K562 (cell line): ENCODE data around the gene RGS4. TPM values are rescaled to one million over a fixed set of nuclear protein-coding genes. Genes with fewer than 3 reads are reported as not detected.

Experiments used
- ATAC-seq: fragments of 200-7000 bp; cut with Tn5 transposase; 3 replicates; pipeline ENCODE4 v1.9.1; 2020; ENCODE audit warnings: moderate library complexity
- BruUV-seq: library from RNA; stranded (reverse); fragments of 400-500 nt; replicated peaks from 2 replicates; lab custom pipeline; 2021; lab: Mats Ljungman, UMichigan
- CTCF ChIA-PET: fragments of 300-600 bp; formaldehyde crosslinking; extraction: SDS; loops from one replicate; lab custom pipeline; 2021; ENCODE audit warnings: low intra/inter-chr PET ratio; lab: Yijun Ruan, JAX
- POLR2A ChIA-PET: fragments of 300-600, 350-650 bp; sonication (Branson Sonifier 250); formaldehyde crosslinking; extraction: SDS; loops from one replicate; lab custom pipeline; 2021; ENCODE audit warnings: antibody characterized with exemption, inconsistent platforms; lab: Yijun Ruan, JAX
- DNase-seq, 4 experiments: peaks; one replicate each; pipeline versions ENCODE4 v3.0.0 to v3.0.0-alpha.2; 2011 to 2018; ENCODE audit warnings: low spot score in 3 of 4, mixed read lengths in 3 of 4; ENCODE audit errors: extremely low read depth in 1 of 4
- FAIRE-seq: peaks from 2 replicates; lab custom pipeline; 2011; peaks lifted over from hg19 to GRCh38; lab: Jason Lieb, UNC
- H2AFZ ChIP-seq: 2 replicates; pipeline ENCODE4 v1.6.0; 2011; ENCODE audit warnings: low read depth, low read length, control low read depth, inconsistent platforms
- H3K27ac ChIP-seq: fragments of 200-600 bp; 3 replicates; pipeline ENCODE4 v1.8.0; 2011; ENCODE audit warnings: low read depth, mild to moderate bottlenecking, control low read depth, inconsistent platforms, low read length, moderate library complexity, mixed read lengths; ENCODE audit errors: extremely low read depth
- H3K27me3 ChIP-seq, 2 experiments: fragments of 300-600 bp in 1 of 2; 2 replicates in 1 of 2; 3 replicates in 1 of 2; pipeline versions ENCODE4 v1.6.0 to v1.8.0; 2011; ENCODE audit warnings: inconsistent platforms in 2 of 2, low read length in 2 of 2, mild to moderate bottlenecking in 1 of 2, mixed read lengths in 1 of 2, moderate library complexity in 1 of 2; ENCODE audit not compliant: control insufficient read depth in 2 of 2, insufficient read depth in 2 of 2
- H3K36me3 ChIP-seq: fragments of 300-600 bp; 3 replicates; pipeline ENCODE4 v1.8.0; 2011; ENCODE audit warnings: mild to moderate bottlenecking, low read length, inconsistent platforms; ENCODE audit not compliant: control insufficient read depth, insufficient read depth
- H3K4me1 ChIP-seq, 2 experiments: fragments of 200-600 bp in 1 of 2; replicated peaks in 1 of 2; 2 replicates in 1 of 2; 3 replicates in 1 of 2; pipeline versions ENCODE4 v1.5.1 to v1.8.0; 2011; ENCODE audit warnings: inconsistent platforms in 2 of 2, low read length in 2 of 2, mild to moderate bottlenecking in 1 of 2, mixed read lengths in 1 of 2, moderate library complexity in 1 of 2; ENCODE audit not compliant: control insufficient read depth in 2 of 2, insufficient read depth in 2 of 2
- H3K4me2 ChIP-seq: 2 replicates; pipeline ENCODE4 v1.6.1; 2011; ENCODE audit warnings: low read length, control low read depth, inconsistent platforms, mixed read lengths; ENCODE audit not compliant: insufficient read depth
- H3K4me3 ChIP-seq: fragments of 200-600 bp; sonication (generic), shearing (Covaris generic); 2 replicates; pipeline ENCODE4 v1.5.1; 2016; ENCODE audit warnings: control low read depth, inconsistent platforms
- H3K79me2 ChIP-seq: fragments of 200-600 bp; 3 replicates; pipeline ENCODE4 v1.8.0; 2011; ENCODE audit warnings: low read length, inconsistent platforms; ENCODE audit not compliant: control insufficient read depth, insufficient read depth
- H3K9ac ChIP-seq, 2 experiments: 2 replicates each; pipeline versions ENCODE4 v1.6.0 to v1.6.1; 2011; ENCODE audit warnings: low read depth in 2 of 2, low read length in 2 of 2, control low read depth in 1 of 2, inconsistent platforms in 1 of 2, mild to moderate bottlenecking in 1 of 2, mixed read lengths in 1 of 2; ENCODE audit not compliant: insufficient read depth in 1 of 2
- H3K9me1 ChIP-seq: one replicate; pipeline ENCODE4 v1.6.0; 2011; ENCODE audit warnings: inconsistent platforms, mild to moderate bottlenecking, low read length, moderate library complexity; ENCODE audit not compliant: control insufficient read depth, insufficient read depth
- H3K9me3 ChIP-seq: replicated peaks from 2 replicates; pipeline ENCODE4 v1.5.1; 2011; ENCODE audit warnings: low read depth, low read length, inconsistent platforms; ENCODE audit not compliant: control insufficient read depth, insufficient read depth
- H4K20me1 ChIP-seq: replicated peaks from 2 replicates; pipeline ENCODE4 v1.6.1; 2011; ENCODE audit warnings: low read length, inconsistent platforms, mixed read lengths; ENCODE audit not compliant: control insufficient read depth, insufficient read depth
- BRD4 ChIP-seq: fragments of 200-600 bp; sonication (generic); IDR thresholded peaks from 2 replicates; pipeline ENCODE4 v1.6.1; 2017; ENCODE audit warnings: inconsistent platforms
- CEBPB ChIP-seq: fragments of 450-650 bp; IDR thresholded peaks from 2 replicates; pipeline ENCODE4 v1.6.1; 2016; ENCODE audit warnings: missing genetic modification characterization, missing compliant biosample characterization
- ELK1 ChIP-seq: sonication (generic); formaldehyde crosslinking; IDR thresholded peaks from 2 replicates; pipeline ENCODE4 v1.8.1; 2022; ENCODE audit warnings: missing genetic modification reagents
- FOXJ2 ChIP-seq: fragments of 200-800 bp; sonication (Bioruptor generic); IDR thresholded peaks from 2 replicates; pipeline ENCODE4 v1.6.1; 2016; ENCODE audit warnings: missing genetic modification characterization, missing compliant biosample characterization
- GATAD2B ChIP-seq: fragments of 450-650 bp; IDR thresholded peaks from 2 replicates; pipeline ENCODE4 v1.6.1; 2017; ENCODE audit warnings: mild to moderate bottlenecking, borderline replicate concordance
- HCFC1 ChIP-seq: IDR thresholded peaks from 2 replicates; pipeline ENCODE4 v1.6.1; 2012; ENCODE audit warnings: low read depth, low read length, improper control_type of control experiment
- ILF3 ChIP-seq: fragments of 450-650 bp; IDR thresholded peaks from 2 replicates; pipeline ENCODE4 v1.6.1; 2018; ENCODE audit warnings: antibody characterized with exemption, mild to moderate bottlenecking, moderate library complexity, borderline replicate concordance
- MED1 ChIP-seq: sonication (generic); formaldehyde crosslinking; IDR thresholded peaks from 2 replicates; pipeline ENCODE4 v1.8.1; 2023; ENCODE audit warnings: missing genetic modification reagents, borderline replicate concordance
- MLX ChIP-seq, 2 experiments: fragments of 450-650 bp in 1 of 2; sonication (generic) in 1 of 2; formaldehyde crosslinking; conservative IDR thresholded peaks; 2 replicates each; pipeline versions ENCODE4 v1.4.0 to v1.8.1; 2020 to 2022; ENCODE audit warnings: mild to moderate bottlenecking in 1 of 2, missing genetic modification reagents in 1 of 2
- NCOR1 ChIP-seq: fragments of 450-650 bp; IDR thresholded peaks from 2 replicates; pipeline ENCODE4 v1.6.1; 2016; ENCODE audit warnings: mild to moderate bottlenecking, moderate library complexity
- NR2F6 ChIP-seq: fragments of 450-650 bp; formaldehyde crosslinking; IDR thresholded peaks from 2 replicates; pipeline ENCODE4 v1.4.0; 2020; ENCODE audit warnings: mild to moderate bottlenecking
- POLR2G ChIP-seq: fragments of 200-400 bp; formaldehyde crosslinking; IDR thresholded peaks from 2 replicates; pipeline ENCODE4 v1.6.1; 2017; ENCODE audit warnings: low read depth, mild to moderate bottlenecking, antibody characterized with exemption, low read length, moderate library complexity
- RBM17 ChIP-seq: fragments of 200-400 bp; formaldehyde crosslinking; IDR thresholded peaks from 2 replicates; pipeline ENCODE4 v1.6.1; 2017; ENCODE audit warnings: low read depth, mild to moderate bottlenecking, low read length, borderline replicate concordance
- TARDBP ChIP-seq: fragments of 450-650 bp; IDR thresholded peaks from 2 replicates; pipeline ENCODE4 v1.6.1; 2016
- TBP ChIP-seq: optimal IDR thresholded peaks from 2 replicates; pipeline ENCODE3; 2011; ENCODE audit warnings: low read depth, low read length, improper control_type of control experiment
- ZNF239 ChIP-seq: fragments of 250-450 bp; sonication (Bioruptor Pico); IDR thresholded peaks from 2 replicates; pipeline ENCODE4 v1.4.0; 2020; ENCODE audit warnings: mild to moderate bottlenecking
- ZNF24 ChIP-seq: fragments of 450-650 bp; IDR thresholded peaks from 2 replicates; pipeline ENCODE4 v1.6.1; 2016
- in situ Hi-C: fragments of 300-500 bp; cut with MboI; formaldehyde crosslinking; loops from 4 replicates; pipeline ENCODE4 v1.15.0; 2018; ENCODE audit warnings: inconsistent platforms, mixed read lengths
- intact Hi-C: fragments of 100-400 bp; cut with micrococcal nuclease; formaldehyde crosslinking; loops from 2 replicates; pipeline ENCODE4 v1.14.2; 2022
- polyA plus RNA-seq, 8 experiments: library from polyadenylated mRNA; depleted of rRNA in 4 of 8; stranded (reverse) in 5 of 8; unstranded in 3 of 8; fragments of >200 nt; fragmentation: Nextera tagmentation in 2 of 8; fragmentation: Illumina TruSeq in 1 of 8; extraction: Ambion mirVana in 2 of 8; extraction: Trizol in 1 of 8; gene quantifications; 2 replicates each; pipeline versions ENCODE4 v1.2.1 to v1.2.3, GENCODE V29; 2011 to 2014; ENCODE audit warnings: inconsistent platforms in 1 of 8, missing spikeins in 1 of 8
- total RNA-seq, 7 experiments: library from RNA; depleted of rRNA in 6 of 7; stranded (reverse); fragments of >200 nt in 6 of 7; fragmentation: Illumina TruSeq in 2 of 7; extraction: Trizol in 2 of 7; gene quantifications; 2 replicates each; pipeline versions ENCODE4 v1.2.1 to v1.2.3, GENCODE V29; 2011 to 2021; ENCODE audit warnings: low replicate concordance in 1 of 7

Gene RGS4
- total and polyA plus RNA-seq, 9 of the 15 experiments (the other 6 are each of a cell fraction or from before 2014, with no cell fraction given): not detected

- no TSS peak for BruUV-seq
- in situ Hi-C loops (no loop called here), intact Hi-C loops (no loop called here)
- Histone ChIP-seq H3K36me3 (no peaks in the 10 kb centered on the region), H3K79me2 (no peaks in the 10 kb centered on the region), H3K9ac (no peak overlapping the region), H2AFZ (no peak overlapping the region), H3K27me3 (no peaks in the 10 kb centered on the region), H3K9me1 (no peaks in the 10 kb centered on the region), H3K9me3 (no peaks in the 10 kb centered on the region), H3K27ac (no peak overlapping the region), H4K20me1 (no peaks in the 10 kb centered on the region), H3K4me2 (no peak overlapping the region), H3K4me1 (no peaks in the 10 kb centered on the region), H3K4me3 (no peak overlapping the region)
- no peak for ATAC-seq
- no peak for TF ChIP-seq TBP
- TF ChIP-seq HCFC1: no peak
- no peak for TF ChIP-seq MED1 (CRISPR knock-in tag)
- TF ChIP-seq GATAD2B: no peak
- no peak for TF ChIP-seq CEBPB
- TF ChIP-seq ELK1 (CRISPR knock-in tag): no peak
- TF ChIP-seq MLX (CRISPR knock-in tag; conservative IDR thresholded peaks at IDR 0.05): no peak
- TF ChIP-seq BRD4: no peak
- TF ChIP-seq ZNF24: no peak
- no peak for TF ChIP-seq ZNF239 (CRISPR knock-in tag)
- TF ChIP-seq TARDBP: no peak
- TF ChIP-seq RBM17: no peak
- no peak for TF ChIP-seq NCOR1
- TF ChIP-seq POLR2G: no peak
- TF ChIP-seq FOXJ2 (tag): no peak
- TF ChIP-seq ILF3: no peak
- TF ChIP-seq NR2F6 (CRISPR knock-in tag): no peak
- no peak for DNase-seq
- FAIRE-seq: no peak
- ChIA-PET POLR2A (no interaction called here), CTCF (no interaction called here)
These were observed 6.0 kb upstream of the RGS4 start for GRCh38 chr1:163063143-163063542.
